Activated naive CD4-positive, alpha-beta T cell treated with anti-CD3 and anti-CD28 coated beads, Interleukin-2, amount 50 U/mL, for 24 hours (primary cell): ENCODE data around the gene OIT3.

Experiments
- H3K27ac Mint-ChIP-seq: one replicate; pipeline ENCODE4 v1.8.0; 2021; ENCODE audit warnings: mild to moderate bottlenecking, mixed read lengths
- H3K27me3 Mint-ChIP-seq: one replicate; pipeline ENCODE4 v1.8.0; 2021; ENCODE audit warnings: mixed read lengths
- H3K36me3 Mint-ChIP-seq: one replicate; pipeline ENCODE4 v1.8.0; 2021; ENCODE audit warnings: mixed read lengths
- H3K4me1 Mint-ChIP-seq: one replicate; pipeline ENCODE4 v1.8.0; 2021; ENCODE audit warnings: mixed read lengths
- H3K4me3 Mint-ChIP-seq: one replicate; pipeline ENCODE4 v1.8.0; 2021; ENCODE audit warnings: mild to moderate bottlenecking, mixed read lengths
- H3K9me3 Mint-ChIP-seq: one replicate; pipeline ENCODE4 v1.8.0; 2021; ENCODE audit warnings: mixed read lengths

OIT3 gene

GRCh38 chr10:72954596-72955554, 61.3 kb downstream of the OIT3 start, which contains the start of gene PLA2G12B:
TSS of gene PLA2G12B (minus strand) at chr10:72954806. CDS start at chr10:72954685, 121 bp downstream.
- no peaks in the 10 kb centered on the region for H3K4me1 Mint-ChIP-seq
- no peaks in the 10 kb centered on the region for H3K9me3 Mint-ChIP-seq
- H3K36me3 Mint-ChIP-seq, result no peaks in the 10 kb centered on the region
- H3K27me3 Mint-ChIP-seq, result peaks cover 8% of the 10 kb centered on the region
- H3K4me3 Mint-ChIP-seq, result no peak within 1 kb of the TSS
- no peak within 1 kb of the TSS for H3K27ac Mint-ChIP-seq

DNA sequence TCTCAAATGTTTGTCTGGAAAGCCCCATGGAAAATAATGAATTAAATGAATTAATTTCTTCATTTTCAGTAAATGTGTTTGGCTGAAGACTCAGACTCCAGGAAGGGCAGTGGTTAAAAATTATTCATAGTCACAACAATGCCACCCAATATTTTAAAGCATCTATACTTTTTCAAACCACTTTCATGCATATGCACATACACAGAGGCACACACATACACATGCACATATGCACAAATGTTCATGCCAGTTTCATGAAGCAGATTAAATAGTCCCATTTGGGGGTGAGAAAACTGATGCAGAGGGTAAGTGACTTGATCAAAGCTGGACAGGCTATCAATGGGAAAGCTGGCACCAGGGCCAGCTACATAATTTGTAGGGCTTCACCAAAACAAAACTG, 62.5 kb downstream of the OIT3 start:
- Mint-ChIP-seq H3K36me3 (no peaks in the 10 kb centered on the region), H3K4me1 (no peaks in the 10 kb centered on the region), H3K9me3 (no peaks in the 10 kb centered on the region), H3K4me3 (no peak overlapping the region), H3K27me3 (peaks cover 8% of the 10 kb centered on the region), H3K27ac (no peak overlapping the region)

GRCh38 chr10:72976886-72977285, 83.3 kb downstream of the OIT3 start:
- H3K36me3 Mint-ChIP-seq, result peaks cover 21% of the 10 kb centered on the region

GRCh38 chr10:72979709-72980108, 86.2 kb downstream of the OIT3 start:
- Mint-ChIP-seq H3K36me3 (peaks cover 21% of the 10 kb centered on the region), H3K9me3 (peaks cover 53% of the 10 kb centered on the region), H3K4me3 (no peak overlapping the region), H3K27me3 (peaks cover 21% of the 10 kb centered on the region), H3K4me1 (no peaks in the 10 kb centered on the region), H3K27ac (no peak overlapping the region)

More at GRCh38 chr10:72976886-72977285, 83.3 kb downstream of the OIT3 start:
- H3K9me3 Mint-ChIP-seq, result peaks cover 44% of the 10 kb centered on the region
- no peak overlapping the region for H3K4me3 Mint-ChIP-seq
- peaks cover 21% of the 10 kb centered on the region for H3K27me3 Mint-ChIP-seq
- no peak overlapping the region for H3K27ac Mint-ChIP-seq
- H3K4me1 Mint-ChIP-seq, result no peaks in the 10 kb centered on the region

- no peaks in the 10 kb centered on the region for H3K4me1 Mint-ChIP-seq
- H3K9me3 Mint-ChIP-seq, result peaks cover 48% of the 10 kb centered on the region
- H3K4me3 Mint-ChIP-seq, result no peak overlapping the region
- peaks cover 21% of the 10 kb centered on the region for H3K36me3 Mint-ChIP-seq
- no peak overlapping the region for H3K27ac Mint-ChIP-seq
- H3K27me3 Mint-ChIP-seq, result peaks cover 18% of the 10 kb centered on the region
These were observed 86.8 kb downstream of the OIT3 start for GRCh38 chr10:72980348-72980747.

DNA sequence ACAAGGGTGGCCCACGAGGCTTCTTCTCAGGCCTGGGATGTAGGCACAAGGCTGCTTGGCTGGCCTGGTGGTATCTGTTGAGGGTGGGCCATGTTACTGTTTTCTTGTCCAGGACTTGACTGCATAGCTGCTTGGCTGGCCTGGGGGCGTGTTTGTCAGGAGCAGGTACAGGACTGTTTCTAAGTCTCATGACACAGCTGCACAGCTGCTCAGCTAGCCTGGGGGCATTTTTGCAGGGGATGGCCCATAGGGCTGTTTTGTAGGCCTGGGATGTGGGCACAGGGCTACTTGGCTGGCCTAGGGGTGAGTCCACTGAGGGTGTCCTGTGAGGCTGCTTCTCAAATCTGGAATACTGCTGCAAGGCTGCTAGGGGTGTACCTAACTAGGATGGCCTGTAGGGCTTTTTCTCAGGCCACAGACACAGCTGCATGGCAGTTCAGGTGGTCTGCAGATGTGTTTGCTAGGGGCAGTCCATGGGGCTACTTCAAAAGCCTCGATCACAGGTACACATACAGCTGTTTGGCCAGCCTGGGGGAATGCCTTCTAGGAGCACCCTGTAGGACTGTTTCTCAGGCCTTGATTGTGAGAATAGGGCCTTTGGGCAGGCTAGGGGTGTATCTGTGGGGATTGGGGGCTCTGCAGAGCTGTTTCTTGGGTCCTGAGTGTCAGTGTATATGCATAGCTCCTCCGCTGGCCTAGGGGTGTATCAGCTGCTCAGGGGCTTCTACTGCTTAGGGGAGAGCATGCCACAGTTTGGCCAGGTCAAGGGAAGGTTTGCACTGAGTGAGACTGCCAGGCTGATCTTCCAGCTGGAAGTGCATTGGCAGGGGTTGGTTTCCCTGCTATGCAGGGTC, 87.7 kb downstream of the OIT3 start:
- Mint-ChIP-seq H3K36me3 (peaks cover 21% of the 10 kb centered on the region), H3K27me3 (peaks cover 12% of the 10 kb centered on the region), H3K27ac (no peak overlapping the region)

DNA sequence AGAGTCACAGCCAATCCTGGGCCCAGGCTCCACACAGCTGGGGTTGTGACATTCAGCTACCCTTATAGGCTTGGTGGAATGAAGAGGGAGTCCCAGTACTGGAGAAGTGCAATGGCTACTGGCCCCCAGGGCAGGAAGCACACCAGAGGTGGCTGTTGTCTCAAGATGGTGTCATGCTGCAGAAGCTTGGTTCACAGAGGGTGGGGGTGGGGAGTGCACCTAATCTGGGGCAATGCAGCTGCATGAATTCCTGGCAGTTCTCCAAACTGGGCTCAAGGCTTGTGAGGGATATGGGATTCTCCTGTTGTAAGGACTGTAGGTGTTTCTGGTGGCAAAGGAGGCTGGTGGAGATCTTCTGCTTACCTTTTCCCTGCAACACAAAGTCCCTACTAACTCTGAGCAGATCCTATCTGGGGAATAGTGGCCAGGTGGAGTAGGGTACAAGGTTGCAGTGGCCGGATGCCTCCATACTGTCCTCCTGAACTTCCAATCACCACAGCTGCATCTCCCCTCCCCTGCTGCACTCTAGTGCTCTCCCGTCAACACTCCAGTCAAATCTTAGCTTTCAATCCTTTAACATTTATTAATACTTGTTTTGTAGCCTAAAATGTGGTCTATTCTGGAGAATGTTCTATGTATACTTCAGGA, 88.5 kb downstream of the OIT3 start:
- H3K9me3 Mint-ChIP-seq, result peaks cover 42% of the 10 kb centered on the region
- H3K36me3 Mint-ChIP-seq, result peaks cover 20% of the 10 kb centered on the region
- peaks cover 12% of the 10 kb centered on the region for H3K27me3 Mint-ChIP-seq
- no peak overlapping the region for H3K4me3 Mint-ChIP-seq
- no peaks in the 10 kb centered on the region for H3K4me1 Mint-ChIP-seq
- no peak overlapping the region for H3K27ac Mint-ChIP-seq

More for the DNA sequence above, 87.7 kb downstream of the OIT3 start:
- Mint-ChIP-seq H3K4me3 (no peak overlapping the region), H3K9me3 (peaks cover 44% of the 10 kb centered on the region), H3K4me1 (no peaks in the 10 kb centered on the region)
